ENCODE measurements around the gene DSCAM.

DNA sequence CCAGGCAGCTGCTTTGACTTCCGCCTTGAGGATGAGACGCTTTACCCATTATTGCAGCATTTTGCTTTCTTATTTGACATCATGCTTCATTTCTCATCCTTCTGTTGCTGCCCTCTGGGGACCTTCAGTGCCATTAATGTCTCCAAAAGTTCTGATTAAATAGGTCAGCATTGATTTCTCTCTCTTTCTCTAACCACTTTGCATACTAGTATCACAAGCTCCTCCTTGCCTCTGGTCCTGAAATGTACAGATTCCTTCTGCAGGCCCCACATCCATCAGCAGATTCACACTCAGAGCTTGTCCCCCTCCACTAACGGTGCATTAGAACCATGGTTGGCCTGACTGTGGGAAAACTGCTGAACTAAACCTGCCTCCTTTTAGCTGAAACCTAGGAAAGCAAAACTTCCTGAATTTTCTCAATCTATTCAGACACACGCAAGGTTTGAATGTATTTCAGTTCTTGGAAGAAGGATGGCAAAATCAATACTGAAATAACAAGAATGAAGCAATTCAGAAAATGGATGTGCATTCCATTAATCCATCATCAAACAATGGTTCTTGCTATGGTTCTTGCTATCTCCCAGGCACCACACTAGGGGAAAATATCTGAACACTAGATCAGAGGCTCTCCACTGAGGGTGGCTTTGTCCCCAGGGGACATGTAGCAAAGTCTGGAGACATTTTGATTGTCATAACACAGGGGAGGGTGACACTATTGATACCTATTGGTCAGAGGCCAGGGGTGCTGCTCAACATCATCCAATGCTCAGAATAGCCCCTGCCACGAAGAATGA, 825.2 kb downstream of the DSCAM start:
- TF ChIP-seq, protein P1, sequence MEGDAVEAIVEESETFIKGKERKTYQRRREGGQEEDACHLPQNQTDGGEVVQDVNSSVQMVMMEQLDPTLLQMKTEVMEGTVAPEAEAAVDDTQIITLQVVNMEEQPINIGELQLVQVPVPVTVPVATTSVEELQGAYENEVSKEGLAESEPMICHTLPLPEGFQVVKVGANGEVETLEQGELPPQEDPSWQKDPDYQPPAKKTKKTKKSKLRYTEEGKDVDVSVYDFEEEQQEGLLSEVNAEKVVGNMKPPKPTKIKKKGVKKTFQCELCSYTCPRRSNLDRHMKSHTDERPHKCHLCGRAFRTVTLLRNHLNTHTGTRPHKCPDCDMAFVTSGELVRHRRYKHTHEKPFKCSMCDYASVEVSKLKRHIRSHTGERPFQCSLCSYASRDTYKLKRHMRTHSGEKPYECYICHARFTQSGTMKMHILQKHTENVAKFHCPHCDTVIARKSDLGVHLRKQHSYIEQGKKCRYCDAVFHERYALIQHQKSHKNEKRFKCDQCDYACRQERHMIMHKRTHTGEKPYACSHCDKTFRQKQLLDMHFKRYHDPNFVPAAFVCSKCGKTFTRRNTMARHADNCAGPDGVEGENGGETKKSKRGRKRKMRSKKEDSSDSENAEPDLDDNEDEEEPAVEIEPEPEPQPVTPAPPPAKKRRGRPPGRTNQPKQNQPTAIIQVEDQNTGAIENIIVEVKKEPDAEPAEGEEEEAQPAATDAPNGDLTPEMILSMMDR (IDR thresholded peaks at IDR 0.05) = no peak
- no peak for TF ChIP-seq EP300 (IDR thresholded peaks at IDR 0.05)
- TF ChIP-seq POLR2A (IDR thresholded peaks at IDR 0.05) = no peak
